Measurements from ENCODE around the gene RBMS3.
"Not testable (repeated sequence)": the region's sequence is repeated elsewhere in the genome, so short reads cannot be mapped to it uniquely, and the experiment has no call there.

The RBMS3 gene

GRCh38 chr3:29430558-29430971, 149.7 kb downstream of the RBMS3 start:
- no peak for DNase-seq (ENCODE audit: low read depth)

- DNase-seq (ENCODE audit: low read depth): no peak
These were observed 155.9 kb downstream of the RBMS3 start for GRCh38 chr3:29436612-29437323.

- no peak for DNase-seq (ENCODE audit: low read depth)
These were observed 157.7 kb downstream of the RBMS3 start for GRCh38 chr3:29438580-29438979.

GRCh38 chr3:29440413-29441305, 159.8 kb downstream of the RBMS3 start:
- no peak for DNase-seq (ENCODE audit: low read depth)

- no peak for DNase-seq (ENCODE audit: low read depth)
These were observed 160.6 kb downstream of the RBMS3 start for GRCh38 chr3:29441422-29441821.

- no peak for DNase-seq (ENCODE audit: low read depth)
These were observed 167.2 kb downstream of the RBMS3 start for GRCh38 chr3:29447946-29448627.

- no peak for DNase-seq (ENCODE audit: low read depth)
These were observed 171.0 kb downstream of the RBMS3 start for GRCh38 chr3:29451920-29452319.

GRCh38 chr3:29452934-29453283, 172.0 kb downstream of the RBMS3 start:
- DNase-seq (ENCODE audit: low read depth): no peak

GRCh38 chr3:29453284-29454001, 172.6 kb downstream of the RBMS3 start:
- DNase-seq (ENCODE audit: low read depth): no peak

GRCh38 chr3:29454161-29454611, 173.3 kb downstream of the RBMS3 start:
- DNase-seq (ENCODE audit: low read depth): no peak

GRCh38 chr3:29456901-29457300, 176.0 kb downstream of the RBMS3 start:
- DNase-seq (ENCODE audit: low read depth): no peak

- no peak for DNase-seq (ENCODE audit: low read depth)
These were observed 182.4 kb downstream of the RBMS3 start for GRCh38 chr3:29463304-29463703.

GRCh38 chr3:29465836-29466235, 185.0 kb downstream of the RBMS3 start:
- no peak for DNase-seq (ENCODE audit: low read depth)

- DNase-seq (ENCODE audit: low read depth): no peak
These were observed 185.6 kb downstream of the RBMS3 start for GRCh38 chr3:29466442-29466841.

GRCh38 chr3:29468187-29468586, 187.3 kb downstream of the RBMS3 start:
- no peak for DNase-seq (ENCODE audit: low read depth)

GRCh38 chr3:29473481-29474170, 192.8 kb downstream of the RBMS3 start:
- not testable (repeated sequence) for DNase-seq (ENCODE audit: low read depth)

GRCh38 chr3:29475305-29475840, 194.5 kb downstream of the RBMS3 start:
- DNase-seq (ENCODE audit: low read depth): no peak

- no peak for DNase-seq (ENCODE audit: low read depth)
These were observed 195.0 kb downstream of the RBMS3 start for GRCh38 chr3:29475854-29476253.

GRCh38 chr3:29478611-29479010, 197.7 kb downstream of the RBMS3 start:
- no peak for DNase-seq (ENCODE audit: low read depth)

- DNase-seq (ENCODE audit: low read depth): no peak
These were observed 200.4 kb downstream of the RBMS3 start for GRCh38 chr3:29481249-29481648.

All from stimulated activated CD4-positive, alpha-beta T cell treated with anti-CD3 and anti-CD28 coated beads, Interleukin-2, amount 100 ng/mL, for 4 hours (primary cell).